Activated gamma-delta T cell treated with Interleukin-2 at 50 U/mL for 16 hours (primary cell): ENCODE measurements around the gene ARHGAP31.

Experiments
- DNase-seq: peaks from one replicate; pipeline ENCODE4 v3.0.0-alpha.2; 2020

The ARHGAP31 gene

DNA sequence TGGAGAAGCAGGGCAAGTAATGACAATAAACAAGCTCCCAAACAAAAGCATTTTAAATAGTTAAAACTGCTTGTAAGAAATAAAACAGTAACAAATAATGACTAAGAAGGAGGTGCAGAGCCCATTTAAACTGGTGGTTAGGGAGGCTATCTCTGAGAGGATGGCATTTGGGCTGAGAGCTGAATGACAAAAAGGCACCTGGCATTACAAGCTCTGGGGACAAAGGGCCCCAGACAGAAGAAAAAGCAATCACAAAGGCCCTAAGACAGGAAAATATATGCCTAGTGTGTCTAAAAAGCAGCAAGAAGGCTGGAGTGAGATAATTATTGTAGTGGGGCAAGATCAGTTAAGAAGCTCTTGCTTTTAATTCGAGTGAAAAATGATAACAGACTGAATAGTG lies 159.6 kb downstream of the ARHGAP31 start:
- no peak for DNase-seq

DNA sequence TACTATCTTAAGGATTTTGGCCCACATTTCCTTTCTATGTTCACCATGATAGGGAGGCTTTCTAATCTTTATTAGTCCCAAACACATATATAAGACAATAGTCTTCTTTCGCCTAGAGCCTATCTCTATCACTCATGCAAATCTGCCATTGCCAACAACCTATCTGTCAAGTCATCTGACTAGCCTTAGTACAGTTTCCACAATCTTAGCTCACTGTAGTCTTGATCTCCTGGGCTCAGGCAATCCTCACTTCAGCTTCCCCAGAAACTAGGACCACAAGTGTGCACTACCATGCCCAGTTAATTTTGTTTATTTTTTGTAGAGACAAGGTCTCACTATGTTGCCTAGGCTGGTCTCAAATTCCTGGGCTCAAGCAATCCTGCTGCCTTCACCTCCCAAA lies 162.3 kb downstream of the ARHGAP31 start:
- no peak for DNase-seq

DNA sequence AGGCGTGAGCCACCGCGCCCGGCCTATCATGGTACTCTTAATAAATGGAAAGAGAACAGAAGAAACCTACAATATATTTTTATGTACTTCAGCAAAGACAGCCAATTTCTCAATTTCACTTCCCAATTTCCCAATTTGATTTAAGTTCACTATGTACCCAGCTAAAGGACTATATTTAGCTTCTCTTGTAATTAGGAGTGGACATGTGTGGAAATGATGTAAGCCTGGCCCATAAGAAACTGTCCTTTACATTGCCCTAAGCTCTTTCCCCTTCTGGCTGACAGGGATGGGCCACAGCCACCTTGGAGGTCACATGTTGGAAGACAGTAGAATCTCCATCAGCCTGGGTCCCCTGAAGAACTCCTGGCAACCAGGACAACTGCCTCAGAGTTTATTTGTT lies 163.1 kb downstream of the ARHGAP31 start:
- no peak for DNase-seq

DNA sequence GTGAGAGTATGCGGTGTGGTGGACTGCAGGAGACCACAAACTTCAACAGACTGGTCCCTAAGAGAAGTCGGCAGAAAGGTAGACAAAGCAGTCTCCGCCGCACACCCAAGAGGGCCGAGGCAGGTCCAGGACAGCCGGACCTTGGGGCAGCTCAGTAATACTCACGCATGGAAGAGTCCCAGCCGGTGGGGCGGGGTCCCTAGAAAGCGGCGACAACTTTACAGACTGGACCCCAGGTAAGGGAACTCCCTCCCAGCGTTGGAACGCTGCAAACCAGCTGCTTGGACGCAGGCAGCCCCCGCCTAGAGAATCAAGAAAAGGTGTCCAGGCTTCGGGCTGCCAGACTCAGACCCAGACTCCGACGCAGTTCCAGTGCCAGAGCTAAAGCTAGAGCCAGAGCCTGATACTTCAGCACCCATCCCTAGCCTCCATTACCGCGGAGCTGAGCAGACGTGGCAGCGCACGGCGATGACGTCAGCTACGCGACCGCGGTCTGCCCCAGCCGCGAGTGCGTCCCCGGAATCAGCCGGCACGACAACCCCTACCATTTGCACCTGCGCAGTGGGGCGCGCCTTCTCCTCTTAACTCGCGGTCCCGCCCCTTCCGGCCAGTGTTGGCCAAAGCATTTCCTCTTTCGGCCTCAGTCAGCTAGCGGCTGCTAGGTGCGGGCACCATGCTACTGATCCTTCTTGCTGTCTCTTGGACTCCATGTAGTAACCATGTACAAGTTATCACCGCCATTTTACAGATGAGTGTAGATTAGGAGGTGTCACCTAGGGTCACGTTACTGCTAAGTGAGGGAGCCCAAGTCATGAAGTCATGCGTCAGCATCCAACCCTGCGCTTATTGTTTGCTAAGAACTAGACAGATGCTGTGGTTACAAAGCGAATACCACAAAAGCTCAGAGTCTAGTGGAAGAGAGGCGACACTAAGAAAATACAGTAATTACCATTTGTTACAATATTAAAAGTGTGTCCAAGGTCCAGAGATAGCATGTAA lies 169.3 kb downstream of the ARHGAP31 start, which contains the start of gene TMEM39A:
Gene TMEM39A (minus strand): TSS at position 445 of the 999 bp plus-strand sequence. CDS start 1,541 bp downstream, outside the sequence.
- peak; percentile 98 for DNase-seq

DNA sequence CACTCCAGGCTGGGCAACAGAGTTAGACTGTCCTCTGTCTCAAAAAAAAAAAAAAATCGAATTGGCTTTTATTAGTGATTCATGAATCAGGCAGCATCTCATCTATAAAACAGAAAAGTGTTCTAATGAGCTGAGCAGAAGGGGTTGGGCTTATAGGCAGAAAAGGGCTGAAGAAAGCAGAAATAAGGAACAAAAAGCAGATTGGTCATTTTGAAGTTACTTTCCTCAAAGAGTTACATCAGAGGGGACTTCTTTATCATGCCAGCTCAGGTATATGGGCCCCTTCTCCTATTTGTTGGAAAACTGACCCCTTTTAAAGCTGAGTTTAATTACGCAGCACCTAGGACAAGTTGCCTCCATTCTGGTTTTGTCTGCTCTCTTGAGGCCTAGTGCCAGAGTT lies 173.9 kb downstream of the ARHGAP31 start:
- no peak for DNase-seq

DNA sequence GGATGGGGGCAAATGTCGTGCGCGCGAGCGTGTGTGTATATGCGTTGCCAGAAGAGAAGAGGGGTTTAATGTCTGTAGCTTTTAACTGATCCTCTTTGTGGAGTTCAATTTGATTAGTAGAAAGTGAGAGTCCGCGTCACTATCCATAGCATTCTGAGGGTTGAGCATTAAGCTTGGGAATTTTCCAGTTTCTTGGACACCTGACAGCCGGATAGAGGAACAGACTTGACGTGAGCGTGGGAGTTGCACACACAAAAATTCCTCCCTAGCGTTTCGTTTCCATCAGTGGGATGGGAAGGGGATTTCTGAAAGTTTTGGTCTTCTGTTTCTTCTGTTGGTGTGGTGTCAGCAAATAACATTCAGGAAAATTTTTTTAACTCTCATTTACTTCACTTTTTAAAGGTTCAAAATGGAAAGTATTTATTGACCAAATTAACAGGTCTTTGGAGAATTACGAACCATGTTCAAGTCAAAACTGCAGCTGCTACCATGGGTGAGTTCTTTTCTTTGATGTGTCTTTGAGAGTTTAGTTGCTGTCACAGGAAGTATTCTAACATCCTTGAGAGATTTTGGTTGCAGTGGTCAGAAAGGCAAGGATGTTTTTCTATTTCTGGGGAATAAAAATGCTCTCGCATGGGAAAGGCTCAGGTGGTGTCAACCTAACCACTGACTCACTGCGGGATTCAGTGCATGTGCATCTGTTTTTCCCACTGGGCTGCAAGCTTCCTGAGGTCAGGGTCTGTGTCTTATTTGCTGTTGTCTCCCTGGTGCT lies 175.4 kb downstream of the ARHGAP31 start:
- no peak for DNase-seq
